Adrenal gland (tissue), 12 donors: ENCODE results near the gene DIP2C. TPM values are rescaled to one million over a fixed set of nuclear protein-coding genes. Genes with fewer than 3 reads are reported as not detected.

Experiments
- DNase-seq, 7 donors: peaks; one replicate each; pipeline ENCODE4 v3.0.0-alpha.2; 2019 to 2020
- H3K27ac ChIP-seq, 5 donors: fragments of 200-600 bp; sonication (generic) in 4 of 5; 1 replicate in 3 of 5; 2 replicates in 2 of 5; pipeline versions ENCODE4 v1.5.1 to v1.8.0; 2016 to 2020; ENCODE audit warnings: mild to moderate bottlenecking in 1 of 5
- H3K27me3 ChIP-seq: fragments of 200-600 bp; 2 replicates; pipeline ENCODE4 v1.8.0; 2021
- H3K36me3 ChIP-seq, 2 donors: fragments of 200-600 bp; replicated peaks in 1 of 2; 1 replicate in 1 of 2; 2 replicates in 1 of 2; pipeline versions ENCODE4 v1.5.1 to v1.8.0; 2018 to 2022
- H3K4me1 ChIP-seq, 2 donors: fragments of 200-600 bp; replicated peaks in 1 of 2; 1 replicate in 1 of 2; 2 replicates in 1 of 2; pipeline versions ENCODE4 v1.5.1 to v1.8.0; 2018 to 2021
- H3K4me3 ChIP-seq, 4 donors: fragments of 200-600 bp; sonication (generic) in 3 of 4; one replicate each; pipeline ENCODE4 v1.5.1; 2016 to 2018
- H3K9me3 ChIP-seq, 3 donors: fragments of 200-600 bp; sonication (generic) in 1 of 3; replicated peaks in 1 of 3; 1 replicate in 2 of 3; 2 replicates in 1 of 3; pipeline versions ENCODE4 v1.5.1 to v1.8.0; 2016 to 2021
- CTCF ChIP-seq, 6 experiments: fragments of 450-650 bp in 4 of 6; fragments of 200-600 bp in 2 of 6; sonication (generic) in 1 of 6; IDR thresholded peaks; 1 replicate in 5 of 6; 2 replicates in 1 of 6; pipeline versions ENCODE4 v1.5.1 to v1.8.0; 2016 to 2021; ENCODE audit warnings: antibody characterized with exemption in 6 of 6, mild to moderate bottlenecking in 2 of 6, moderate library complexity in 1 of 6
- POLR2A ChIP-seq, 2 donors: fragments of 450-650 bp; IDR thresholded peaks; one replicate each; pipeline ENCODE4 v1.6.1; 2017; ENCODE audit warnings: antibody characterized with exemption in 2 of 2, mild to moderate bottlenecking in 2 of 2, moderate library complexity in 1 of 2
- WGBS, 4 donors: extraction: QIAGEN DNeasy Blood & Tissue Kit in 2 of 4; methylation state at CpG; one replicate each; pipeline versions ENCODE4 v1.1.5 to v1.1.7; 2013 to 2017; 5-methylcytosine and 5-hydroxymethylcytosine counted together
- intact Hi-C, 2 donors: fragments of 100-400 bp; cut with DNase I; formaldehyde crosslinking; loops; one replicate each; pipeline versions ENCODE4 v1.14.1 to v1.15.0; 2022 to 2023
- polyA plus RNA-seq, 3 donors: library from polyadenylated mRNA; stranded (reverse); fragments of 200-250 nt in 2 of 3; fragments of 350-450 nt in 1 of 3; fragmentation: Illumina TruSeq in 1 of 3; extraction: RNeasy Lipid Tissue Mini Kit (QIAGEN cat#74804) in 1 of 3; gene quantifications; one replicate each; pipeline ENCODE4 v1.2.3, GENCODE V29; 2013 to 2014
- total RNA-seq, 9 donors: library from RNA; depleted of rRNA in 4 of 9; stranded (reverse); fragments of >200 nt in 4 of 9; fragments of 120-200 nt in 1 of 9; fragmentation: NEBNext Ultra II Directional in 1 of 9; extraction: Animal tissue kit (Norgen Biotek cat#: 25700) in 1 of 9; gene quantifications; one replicate each; pipeline versions ENCODE4 v1.1.0 to v1.2.4, GENCODE V29; 2013 to 2023
- donor health status: healthy with polysubstance abuse.
- donor health status: Bipolar disorder and iron deficiency.
- donor health status: DM: yes; HTN: yes; CAD: no.
- donor health status: DM: no; HTN: no; CAD: no.
- donor health status: DM: no; HTN: no; CAD: no.
- donor health status: DM: yes; HTN: yes; CAD: no.

DIP2C gene
- total and polyA plus RNA-seq, 12 donors, result 4.8 to 23.9 (median 19.7) TPM

- Histone ChIP-seq H3K4me3 (no peak overlapping the region), H3K27me3 (no peaks in the 10 kb centered on the region), H3K9me3 (peaks cover 0 to 13% (median 0%) of the 10 kb centered on the region in 3 donors), H3K36me3 (no peaks in the 10 kb centered on the region), H3K4me1 (no peaks in the 10 kb centered on the region), H3K27ac (no peak overlapping the region)
- intact Hi-C loops, result no loop called here
- DNase-seq, result peak in 1 of 7 donors; percentile 40
- TF ChIP-seq CTCF (IDR thresholded peaks at IDR 0.05) (no peak), POLR2A (IDR thresholded peaks at IDR 0.05) (no peak)
- 94 to 96% (median 95%) methylated on average over 16 to 22 of the region's 22 CpGs for WGBS, 4 donors
Measured at GRCh38 chr10:566241-566885, 123.1 kb downstream of the DIP2C start.

- intact Hi-C loops, result no loop called here
- peaks cover 0 to 13% (median 0%) of the 10 kb centered on the region in 3 donors for H3K9me3 ChIP-seq
- H3K4me1 ChIP-seq, result no peaks in the 10 kb centered on the region
- peak in 1 of 7 donors; percentile 5 for DNase-seq
- H3K27me3 ChIP-seq, result no peaks in the 10 kb centered on the region
- TF ChIP-seq CTCF (IDR thresholded peaks at IDR 0.05) (no peak), POLR2A (IDR thresholded peaks at IDR 0.05) (no peak)
- H3K27ac ChIP-seq, result no peak overlapping the region
- WGBS, 4 donors, result 88 to 94% (median 92%) methylated on average over 13 of the region's 13 CpGs
- no peak overlapping the region for H3K4me3 ChIP-seq
- no peaks in the 10 kb centered on the region for H3K36me3 ChIP-seq
Measured at GRCh38 chr10:565676-566075, 123.8 kb downstream of the DIP2C start.

GRCh38 chr10:565146-565545 is 124.3 kb downstream of the DIP2C start:
- no peak for DNase-seq
- peaks cover 0 to 13% (median 0%) of the 10 kb centered on the region in 3 donors for H3K9me3 ChIP-seq
- H3K36me3 ChIP-seq, result no peaks in the 10 kb centered on the region
- H3K27ac ChIP-seq, result no peak overlapping the region
- no peak overlapping the region for H3K4me3 ChIP-seq
- no peaks in the 10 kb centered on the region for H3K27me3 ChIP-seq
- WGBS, 4 donors, result 90 to 98% (median 94%) methylated on average over 5 of the region's 5 CpGs
- intact Hi-C loops, result no loop called here
- no peaks in the 10 kb centered on the region for H3K4me1 ChIP-seq
- TF ChIP-seq CTCF (IDR thresholded peaks at IDR 0.05) (no peak), POLR2A (IDR thresholded peaks at IDR 0.05) (no peak)

- Histone ChIP-seq H3K4me3 (no peak overlapping the region), H3K9me3 (peaks cover 0 to 7% (median 0%) of the 10 kb centered on the region in 3 donors), H3K36me3 (no peaks in the 10 kb centered on the region), H3K27me3 (no peaks in the 10 kb centered on the region), H3K27ac (no peak overlapping the region), H3K4me1 (no peaks in the 10 kb centered on the region)
- WGBS, 4 donors, result 83 to 95% (median 95%) methylated on average over 5 of the region's 5 CpGs
- no peak for DNase-seq
- intact Hi-C loops, result no loop called here
- TF ChIP-seq CTCF (IDR thresholded peaks at IDR 0.05) (no peak), POLR2A (IDR thresholded peaks at IDR 0.05) (no peak)
Measured at GRCh38 chr10:563827-564226, 125.6 kb downstream of the DIP2C start.
